Lung (tissue), 14 donors: ENCODE data around the gene RIMBP3B. TPM values are rescaled to one million over a fixed set of nuclear protein-coding genes. Genes with fewer than 3 reads are reported as not detected.
"Not testable (repeated sequence)": the region's sequence is repeated elsewhere in the genome, so short reads cannot be mapped to it uniquely, and the experiment has no call there.

Experiments used
- ATAC-seq: fragments of 200-7000 bp; cut with Tn5 transposase; one replicate; pipeline ENCODE4 v1.9.1; 2020; ENCODE audit warnings: moderate number of reproducible peaks; ENCODE audit not compliant: insufficient read depth, low FRiP score
- DNase-seq, 3 donors: peaks; one replicate each; pipeline ENCODE4 v3.0.0-alpha.2; 2013 to 2017
- H3K27ac ChIP-seq, 2 donors: one replicate each; pipeline ENCODE4 v1.5.1; 2013; ENCODE audit warnings: mild to moderate bottlenecking in 2 of 2, moderate library complexity in 2 of 2, control low read depth in 1 of 2, inconsistent platforms in 1 of 2, low read depth in 1 of 2, low read length in 1 of 2
- H3K27me3 ChIP-seq, 3 donors: one replicate each; pipeline ENCODE4 v1.5.1; 2013; ENCODE audit warnings: low read length in 2 of 3; ENCODE audit not compliant: control insufficient read depth in 3 of 3, insufficient read depth in 3 of 3
- H3K36me3 ChIP-seq, 4 donors: one replicate each; pipeline ENCODE4 v1.5.1; 2013; ENCODE audit warnings: low read length in 4 of 4, mild to moderate bottlenecking in 1 of 4, moderate library complexity in 1 of 4; ENCODE audit not compliant: control insufficient read depth in 4 of 4, insufficient read depth in 4 of 4
- H3K4me1 ChIP-seq, 5 donors: one replicate each; pipeline ENCODE4 v1.5.1; 2013; ENCODE audit warnings: low read length in 5 of 5, mild to moderate bottlenecking in 2 of 5, moderate library complexity in 1 of 5; ENCODE audit not compliant: control insufficient read depth in 5 of 5, insufficient read depth in 5 of 5
- H3K4me3 ChIP-seq: one replicate; pipeline ENCODE4 v1.5.1; 2013; ENCODE audit warnings: mild to moderate bottlenecking, control low read depth, moderate library complexity
- H3K9ac ChIP-seq, 2 donors: one replicate each; pipeline ENCODE4 v1.5.1; 2013; ENCODE audit warnings: low read length in 2 of 2, control low read depth in 1 of 2; ENCODE audit not compliant: insufficient read depth in 1 of 2
- H3K9me3 ChIP-seq, 4 donors: one replicate each; pipeline ENCODE4 v1.5.1; 2013; ENCODE audit warnings: low read length in 3 of 4, mild to moderate bottlenecking in 1 of 4, moderate library complexity in 1 of 4; ENCODE audit not compliant: control insufficient read depth in 4 of 4, insufficient read depth in 3 of 4
- WGBS, 2 donors: extraction: QIAGEN DNeasy Blood & Tissue Kit; methylation state at CpG; one replicate each; pipeline ENCODE4 v1.1.7; 2013; 5-methylcytosine and 5-hydroxymethylcytosine counted together
- long read RNA-seq, 5 donors: transcript quantifications; one replicate each; lab custom pipeline, GENCODE V29; 2026
- polyA plus RNA-seq, 2 donors: library from polyadenylated mRNA; stranded (reverse); fragments of 200-250 nt; gene quantifications; one replicate each; pipeline ENCODE4 v1.2.1, GENCODE V29; 2013
- total RNA-seq, 2 donors: library from RNA; depleted of rRNA in 1 of 2; stranded (reverse); fragments of >200 nt in 1 of 2; gene quantifications; one replicate each; pipeline ENCODE4 v1.2.1, GENCODE V29; 2014 to 2021
- donor health status: Bipolar disorder and iron deficiency.
- donor health status: healthy.
- donor health status: DM: yes; HTN: yes; CAD: no.

Gene RIMBP3B, protein sequence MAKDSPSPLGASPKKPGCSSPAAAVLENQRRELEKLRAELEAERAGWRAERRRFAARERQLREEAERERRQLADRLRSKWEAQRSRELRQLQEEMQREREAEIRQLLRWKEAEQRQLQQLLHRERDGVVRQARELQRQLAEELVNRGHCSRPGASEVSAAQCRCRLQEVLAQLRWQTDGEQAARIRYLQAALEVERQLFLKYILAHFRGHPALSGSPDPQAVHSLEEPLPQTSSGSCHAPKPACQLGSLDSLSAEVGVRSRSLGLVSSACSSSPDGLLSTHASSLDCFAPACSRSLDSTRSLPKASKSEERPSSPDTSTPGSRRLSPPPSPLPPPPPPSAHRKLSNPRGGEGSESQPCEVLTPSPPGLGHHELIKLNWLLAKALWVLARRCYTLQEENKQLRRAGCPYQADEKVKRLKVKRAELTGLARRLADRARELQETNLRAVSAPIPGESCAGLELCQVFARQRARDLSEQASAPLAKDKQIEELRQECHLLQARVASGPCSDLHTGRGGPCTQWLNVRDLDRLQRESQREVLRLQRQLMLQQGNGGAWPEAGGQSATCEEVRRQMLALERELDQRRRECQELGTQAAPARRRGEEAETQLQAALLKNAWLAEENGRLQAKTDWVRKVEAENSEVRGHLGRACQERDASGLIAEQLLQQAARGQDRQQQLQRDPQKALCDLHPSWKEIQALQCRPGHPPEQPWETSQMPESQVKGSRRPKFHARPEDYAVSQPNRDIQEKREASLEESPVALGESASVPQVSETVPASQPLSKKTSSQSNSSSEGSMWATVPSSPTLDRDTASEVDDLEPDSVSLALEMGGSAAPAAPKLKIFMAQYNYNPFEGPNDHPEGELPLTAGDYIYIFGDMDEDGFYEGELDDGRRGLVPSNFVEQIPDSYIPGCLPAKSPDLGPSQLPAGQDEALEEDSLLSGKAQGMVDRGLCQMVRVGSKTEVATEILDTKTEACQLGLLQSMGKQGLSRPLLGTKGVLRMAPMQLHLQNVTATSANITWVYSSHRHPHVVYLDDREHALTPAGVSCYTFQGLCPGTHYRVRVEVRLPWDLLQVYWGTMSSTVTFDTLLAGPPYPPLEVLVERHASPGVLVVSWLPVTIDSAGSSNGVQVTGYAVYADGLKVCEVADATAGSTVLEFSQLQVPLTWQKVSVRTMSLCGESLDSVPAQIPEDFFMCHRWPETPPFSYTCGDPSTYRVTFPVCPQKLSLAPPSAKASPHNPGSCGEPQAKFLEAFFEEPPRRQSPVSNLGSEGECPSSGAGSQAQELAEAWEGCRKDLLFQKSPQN (N-terminal part only)
- total RNA-seq (under 1 TPM; 0.09 to 0.21 TPM), polyA plus RNA-seq (under 1 TPM in 1 of 2 donors, not detected in 1; 0.08 TPM)
- long read RNA-seq, donor 1: 0 reads
- long read RNA-seq, donor 2: 0 reads
- long read RNA-seq, donor 3: 0 reads
- long read RNA-seq, donor 4, full-length matches to known transcripts: 1 of 1 reads
- long read RNA-seq, donor 4, partial matches to known transcripts: 0 of 1 reads
- long read RNA-seq, donor 4, other reads (novel, unspliced or antisense): 0 of 1 reads
- long read RNA-seq, donor 5: 0 reads

- not testable (repeated sequence) for H3K9me3 ChIP-seq, H3K36me3 ChIP-seq, H3K27me3 ChIP-seq, H3K27ac ChIP-seq, H3K4me3 ChIP-seq, H3K4me1 ChIP-seq, DNase-seq, H3K9ac ChIP-seq
- no CpG with 5 or more reads among the region's 91 CpGs for WGBS, 2 donors
- ATAC-seq: peak; percentile 70
Observed at GRCh38 chr22:21383701-21384467, at the start of gene RIMBP3B. Gene RIMBP3B (plus strand): TSS chr22:21383751. CDS start chr22:21383859, 108 bp downstream.

GRCh38 chr22:21357527-21357926 is 26.0 kb upstream of the RIMBP3B start:
- H3K9ac ChIP-seq, H3K9me3 ChIP-seq, H3K36me3 ChIP-seq, H3K4me3 ChIP-seq, ATAC-seq, H3K4me1 ChIP-seq, H3K27me3 ChIP-seq, H3K27ac ChIP-seq, DNase-seq: not testable (repeated sequence)
- 92 to 95% methylated on average over 11 of the region's 12 CpGs for WGBS, 2 donors

DNA sequence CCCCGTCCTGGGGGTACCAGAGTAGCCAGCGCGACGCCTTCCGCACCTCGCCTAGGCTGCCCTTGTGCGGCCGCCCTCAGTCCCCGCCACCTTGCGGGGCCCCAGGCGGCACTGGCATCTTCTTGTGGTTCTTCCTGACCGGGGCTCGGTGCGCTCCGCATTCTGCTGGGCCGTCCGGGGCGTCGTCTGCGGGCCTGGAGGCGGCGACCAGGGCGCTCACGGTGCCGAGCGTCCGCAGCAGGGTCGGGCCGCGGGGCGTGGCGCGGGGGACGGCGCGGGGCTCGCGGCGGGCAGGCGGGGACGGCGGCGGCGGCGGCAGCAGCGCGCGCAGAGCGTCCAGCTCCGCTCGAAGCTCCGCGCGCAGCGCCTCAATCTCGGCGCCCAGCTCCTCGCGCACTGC is 23.0 kb upstream of the RIMBP3B start:
- not testable (repeated sequence) for H3K9ac ChIP-seq, H3K27me3 ChIP-seq, H3K27ac ChIP-seq, H3K4me3 ChIP-seq, H3K9me3 ChIP-seq, ATAC-seq, H3K4me1 ChIP-seq, H3K36me3 ChIP-seq
- 3% methylated on average over 33 of the region's 59 CpGs; no CpG with 5 or more reads in 1 of the 2 donors for WGBS, 2 donors
- DNase-seq: peak in 1 of 3 donors; percentile 6

DNA sequence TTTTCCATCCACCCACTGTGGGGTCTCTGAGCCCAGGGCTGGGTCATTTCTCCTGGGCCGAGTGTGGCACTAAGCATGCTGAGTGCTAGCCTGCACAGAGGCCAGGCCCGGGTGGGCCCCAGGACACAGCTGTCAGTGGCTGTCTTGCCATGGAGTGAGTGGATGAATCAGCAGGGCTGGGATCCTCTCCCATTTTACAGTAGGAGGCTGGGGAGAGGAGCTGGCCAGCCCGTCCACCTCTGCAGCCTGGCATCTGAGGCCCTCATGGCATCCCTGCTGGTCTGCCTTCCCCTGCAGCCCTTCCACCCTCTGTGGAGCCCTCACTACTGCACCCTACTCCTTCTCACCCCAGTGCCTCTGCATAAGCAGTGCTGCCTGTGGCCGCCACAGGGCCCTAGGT is 21.1 kb upstream of the RIMBP3B start:
- no CpG with 5 or more reads among the region's 4 CpGs for WGBS, 2 donors
- not testable (repeated sequence) for H3K9ac ChIP-seq, H3K9me3 ChIP-seq, H3K36me3 ChIP-seq, H3K4me3 ChIP-seq, H3K4me1 ChIP-seq, DNase-seq, ATAC-seq, H3K27me3 ChIP-seq, H3K27ac ChIP-seq

- H3K27ac ChIP-seq, H3K36me3 ChIP-seq, H3K9ac ChIP-seq, H3K27me3 ChIP-seq, DNase-seq, ATAC-seq, H3K4me3 ChIP-seq, H3K9me3 ChIP-seq, H3K4me1 ChIP-seq: not testable (repeated sequence)
- WGBS, 2 donors: 17 to 50% methylated on average over 1 of the region's 5 CpGs
Observed at GRCh38 chr22:21363061-21363460, 20.5 kb upstream of the RIMBP3B start.

GRCh38 chr22:21363803-21364202 is 19.7 kb upstream of the RIMBP3B start:
- WGBS, 2 donors: 45 to 68% methylated on average over 5 to 10 of the region's 11 CpGs
- ATAC-seq, H3K27ac ChIP-seq, H3K27me3 ChIP-seq, H3K9me3 ChIP-seq, H3K4me1 ChIP-seq, DNase-seq, H3K9ac ChIP-seq, H3K36me3 ChIP-seq, H3K4me3 ChIP-seq: not testable (repeated sequence)

DNA sequence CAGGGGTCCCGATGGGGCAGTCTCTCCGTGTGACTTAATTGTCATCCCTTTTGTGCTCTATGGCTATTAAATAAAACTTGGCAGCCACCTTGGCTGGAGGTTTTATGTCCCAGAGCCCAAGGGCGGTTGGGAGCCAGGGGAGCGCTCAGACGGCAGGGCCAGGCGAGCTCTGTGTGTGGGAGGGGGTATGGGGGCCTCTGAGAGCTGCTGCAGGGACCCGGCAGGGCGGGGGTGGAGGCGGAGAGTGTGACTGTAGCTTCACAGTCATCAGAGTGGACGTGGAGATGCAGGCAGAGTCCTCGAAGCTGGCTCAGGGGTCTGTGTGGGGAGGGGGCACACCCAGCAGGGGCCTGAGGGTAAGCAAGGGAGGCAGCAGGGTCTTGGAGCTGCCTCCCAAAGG is 19.2 kb upstream of the RIMBP3B start:
- DNase-seq, H3K9ac ChIP-seq, ATAC-seq, H3K4me1 ChIP-seq, H3K27me3 ChIP-seq, H3K36me3 ChIP-seq, H3K9me3 ChIP-seq, H3K27ac ChIP-seq, H3K4me3 ChIP-seq: not testable (repeated sequence)
- WGBS, 2 donors: no CpG with 5 or more reads among the region's 11 CpGs
